Uterus (tissue), 4 donors: ENCODE results near the gene MED31. TPM values are rescaled to one million over a fixed set of nuclear protein-coding genes. Genes with fewer than 3 reads are reported as not detected.

Experiments
- DNase-seq, 2 donors: peaks; one replicate each; pipeline ENCODE4 v3.0.0-alpha.2; 2019 to 2020
- H3K27ac ChIP-seq, 2 donors: fragments of 200-600 bp; sonication (generic); 1 replicate in 1 of 2; 2 replicates in 1 of 2; pipeline ENCODE4 v1.5.1; 2016 to 2018
- H3K27me3 ChIP-seq, 2 donors: fragments of 200-600 bp; sonication (generic); one replicate each; pipeline ENCODE4 v1.5.1; 2018 to 2019; ENCODE audit warnings: control low read depth in 1 of 2
- H3K36me3 ChIP-seq, 2 donors: fragments of 200-600 bp; sonication (generic); one replicate each; pipeline ENCODE4 v1.5.1; 2019; ENCODE audit warnings: control low read depth in 1 of 2
- H3K4me1 ChIP-seq, 2 donors: fragments of 200-600 bp; sonication (generic); one replicate each; pipeline ENCODE4 v1.5.1; 2018 to 2019; ENCODE audit warnings: control low read depth in 1 of 2
- H3K4me3 ChIP-seq, 2 donors: fragments of 200-600 bp; sonication (generic); 1 replicate in 1 of 2; 2 replicates in 1 of 2; pipeline ENCODE4 v1.5.1; 2018 to 2019; ENCODE audit warnings: mild to moderate bottlenecking in 1 of 2
- H3K9me3 ChIP-seq, 2 donors: fragments of 200-600 bp; sonication (generic); one replicate each; pipeline ENCODE4 v1.5.1; 2019; ENCODE audit warnings: control low read depth in 1 of 2
- POLR2A ChIP-seq, 2 donors: fragments of 450-650 bp; IDR thresholded peaks; one replicate each; pipeline ENCODE4 v1.6.1; 2016; ENCODE audit warnings: antibody characterized with exemption in 2 of 2, mild to moderate bottlenecking in 1 of 2, moderate library complexity in 1 of 2
- intact Hi-C: fragments of 100-400 bp; cut with DNase I; formaldehyde crosslinking; loops from one replicate; pipeline ENCODE4 v1.15.1; 2023; ENCODE audit warnings: low total_unique reads
- total RNA-seq, 4 donors: library from RNA; depleted of rRNA in 3 of 4; stranded (reverse); fragments of >200 nt in 3 of 4; gene quantifications; one replicate each; pipeline versions ENCODE4 v1.1.0 to v1.2.4, GENCODE V29; 2014 to 2023
- TF ChIP-seq, protein P1 (sequence below), 4 experiments: fragments of 200-600 bp in 2 of 4; fragments of 450-650 bp in 2 of 4; sonication (generic) in 2 of 4; IDR thresholded peaks; one replicate each; pipeline ENCODE4 v1.5.1; 2016 to 2019; ENCODE audit warnings: antibody characterized with exemption in 4 of 4, mild to moderate bottlenecking in 2 of 4, moderate library complexity in 1 of 4
- donor health status: DM: yes; HTN: yes; CAD: no.

The MED31 gene
- total RNA-seq, 4 donors from 2014 or later = 1.5 to 49.7 (median 15.7) TPM

GRCh38 chr17:6611231-6611630, 40.2 kb downstream of the MED31 start:
- Histone ChIP-seq H3K27me3 (no peaks in the 10 kb centered on the region), H3K36me3 (no peaks in the 10 kb centered on the region), H3K4me3 (no peak overlapping the region), H3K4me1 (no peaks in the 10 kb centered on the region), H3K27ac (no peak overlapping the region), H3K9me3 (no peaks in the 10 kb centered on the region)
- no peak for DNase-seq
- intact Hi-C loops = no loop called here
- TF ChIP-seq POLR2A (IDR thresholded peaks at IDR 0.05) = no peak
- TF ChIP-seq, protein P1, sequence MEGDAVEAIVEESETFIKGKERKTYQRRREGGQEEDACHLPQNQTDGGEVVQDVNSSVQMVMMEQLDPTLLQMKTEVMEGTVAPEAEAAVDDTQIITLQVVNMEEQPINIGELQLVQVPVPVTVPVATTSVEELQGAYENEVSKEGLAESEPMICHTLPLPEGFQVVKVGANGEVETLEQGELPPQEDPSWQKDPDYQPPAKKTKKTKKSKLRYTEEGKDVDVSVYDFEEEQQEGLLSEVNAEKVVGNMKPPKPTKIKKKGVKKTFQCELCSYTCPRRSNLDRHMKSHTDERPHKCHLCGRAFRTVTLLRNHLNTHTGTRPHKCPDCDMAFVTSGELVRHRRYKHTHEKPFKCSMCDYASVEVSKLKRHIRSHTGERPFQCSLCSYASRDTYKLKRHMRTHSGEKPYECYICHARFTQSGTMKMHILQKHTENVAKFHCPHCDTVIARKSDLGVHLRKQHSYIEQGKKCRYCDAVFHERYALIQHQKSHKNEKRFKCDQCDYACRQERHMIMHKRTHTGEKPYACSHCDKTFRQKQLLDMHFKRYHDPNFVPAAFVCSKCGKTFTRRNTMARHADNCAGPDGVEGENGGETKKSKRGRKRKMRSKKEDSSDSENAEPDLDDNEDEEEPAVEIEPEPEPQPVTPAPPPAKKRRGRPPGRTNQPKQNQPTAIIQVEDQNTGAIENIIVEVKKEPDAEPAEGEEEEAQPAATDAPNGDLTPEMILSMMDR (IDR thresholded peaks at IDR 0.05) = no peak

- no peak for DNase-seq
- TF ChIP-seq, protein P1 (IDR thresholded peaks at IDR 0.05) = no peak
- TF ChIP-seq POLR2A (IDR thresholded peaks at IDR 0.05) = no peak
Measured at GRCh38 chr17:6610011-6610410, 41.4 kb downstream of the MED31 start.

GRCh38 chr17:6608321-6608720, 43.1 kb downstream of the MED31 start:
- TF ChIP-seq POLR2A (IDR thresholded peaks at IDR 0.05) = no peak
- TF ChIP-seq, protein P1 (IDR thresholded peaks at IDR 0.05) = no peak
- no peak for DNase-seq
- intact Hi-C loops = no loop called here
- Histone ChIP-seq H3K9me3 (no peaks in the 10 kb centered on the region), H3K4me1 (no peaks in the 10 kb centered on the region), H3K36me3 (no peaks in the 10 kb centered on the region), H3K27ac (no peak overlapping the region), H3K4me3 (no peak overlapping the region), H3K27me3 (no peaks in the 10 kb centered on the region)

More at GRCh38 chr17:6610011-6610410, 41.4 kb downstream of the MED31 start:
- Histone ChIP-seq H3K36me3 (no peaks in the 10 kb centered on the region), H3K4me1 (no peaks in the 10 kb centered on the region), H3K27ac (no peak overlapping the region), H3K4me3 (no peak overlapping the region), H3K27me3 (no peaks in the 10 kb centered on the region), H3K9me3 (no peaks in the 10 kb centered on the region)
- intact Hi-C loops = no loop called here

GRCh38 chr17:6605142-6605541, 46.3 kb downstream of the MED31 start:
- H3K9me3 ChIP-seq = no peaks in the 10 kb centered on the region
- H3K27ac ChIP-seq = no peak overlapping the region
- no peak overlapping the region for H3K4me3 ChIP-seq
- H3K4me1 ChIP-seq = no peaks in the 10 kb centered on the region
- no peak for DNase-seq
- TF ChIP-seq, protein P1 (IDR thresholded peaks at IDR 0.05) = no peak
- TF ChIP-seq POLR2A (IDR thresholded peaks at IDR 0.05) = no peak
- no peaks in the 10 kb centered on the region for H3K36me3 ChIP-seq
- intact Hi-C loops = no loop called here
- no peaks in the 10 kb centered on the region for H3K27me3 ChIP-seq

GRCh38 chr17:6603744-6604325, 47.6 kb downstream of the MED31 start:
- Histone ChIP-seq H3K27ac (no peak overlapping the region), H3K27me3 (no peaks in the 10 kb centered on the region), H3K4me3 (no peak overlapping the region), H3K36me3 (no peaks in the 10 kb centered on the region), H3K9me3 (no peaks in the 10 kb centered on the region), H3K4me1 (no peaks in the 10 kb centered on the region)
- DNase-seq = no peak
- TF ChIP-seq, protein P1 (IDR thresholded peaks at IDR 0.05) = no peak
- TF ChIP-seq POLR2A (IDR thresholded peaks at IDR 0.05) = no peak
- intact Hi-C loops = no loop called here
